ENCODE measurements around the gene GPC1. TPM values are rescaled to one million over a fixed set of nuclear protein-coding genes. Genes with fewer than 3 reads are reported as not detected.

GPC1 gene
- polyA plus RNA-seq, 1 of the 3 experiments (the other 2 are of a cell fraction), result 65.5 TPM

DNA sequence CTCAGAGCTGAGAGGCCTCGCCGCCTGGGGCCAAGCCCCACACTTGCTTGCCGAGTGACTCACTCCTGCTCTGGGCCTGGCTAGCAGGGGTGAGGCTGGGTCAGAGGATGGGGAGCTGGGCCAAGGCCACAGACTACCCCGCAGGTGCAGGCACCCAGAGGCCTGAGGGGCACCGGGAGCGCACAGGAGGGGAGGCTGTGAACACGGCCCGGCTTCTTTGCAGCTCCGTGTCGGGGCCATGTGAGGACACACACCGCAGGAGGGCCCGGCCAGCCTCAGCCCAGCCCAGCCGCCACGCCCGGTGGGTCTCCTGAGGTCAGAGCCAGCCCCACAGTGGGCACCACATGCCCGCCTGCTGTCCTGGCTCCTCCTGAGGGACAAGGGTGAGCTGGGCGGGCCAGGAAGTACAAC, 8.4 kb downstream of the GPC1 start:
- Histone ChIP-seq H3K4me1 (ENCODE audit: control insufficient read depth in 1 of 2, insufficient read depth in 2 of 2, low read depth in 1 of 2, low read length in 1 of 2) (no peaks in the 10 kb centered on the region), H3K27ac (ENCODE audit: low read depth in 2 of 2, low read length in 1 of 2) (no peak overlapping the region), H3K27me3 (ENCODE audit: insufficient read depth) (no peaks in the 10 kb centered on the region), H3K79me2 (ENCODE audit: insufficient read depth) (peaks cover 23% of the 10 kb centered on the region), H3K9me3 (no peaks in the 10 kb centered on the region), H3K9me2 (no peaks in the 10 kb centered on the region), H3K4me2 (no peak overlapping the region), H3K36me3 (replicated peaks in 1 of 2; ENCODE audit: control insufficient read depth in 1 of 2, insufficient read depth in 2 of 2, low read length in 1 of 2) (no peaks in the 10 kb centered on the region), H4K20me1 (ENCODE audit: insufficient read depth) (peaks cover 77% of the 10 kb centered on the region), H2AFZ (ENCODE audit: low read depth) (no peak overlapping the region), H3F3A (replicated peaks; ENCODE audit: insufficient read depth) (no peaks in the 10 kb centered on the region), H3K9ac (no peak overlapping the region), H3K4me3 (ENCODE audit: low read depth in 2 of 2, low read length in 1 of 2) (no peak overlapping the region)
- WGBS (ENCODE audit: low lambda C conversion rate), result 83% methylated on average over 2 of the region's 17 CpGs
- ChIA-PET CTCF (interaction anchor here (1.0 to 1.4 kb wide), 3 partner anchors 211 to 295 kb away, joined by 3 to 5 read pairs (median 3); no protein-coding TSS in a partner anchor), POLR2A (no interaction called here)
- no peak for DNase-seq
- TF ChIP-seq CTCF (IDR thresholded peaks at IDR 0.05) (no peak), TEAD4 (IDR thresholded peaks at IDR 0.05; ENCODE audit: borderline replicate concordance, insufficient read depth) (no peak), GABPA (IDR thresholded peaks at IDR 0.05; ENCODE audit: low read depth) (no peak), FOXJ3 (CRISPR knock-in tag; IDR thresholded peaks at IDR 0.05) (no peak), RCOR1 (IDR thresholded peaks at IDR 0.05; ENCODE audit: low read length) (no peak), POLR2AphosphoS5 (IDR thresholded peaks at IDR 0.05; ENCODE audit: low read depth, low read length) (no peak), NRF1 (IDR thresholded peaks at IDR 0.05; ENCODE audit: low read depth, low read length) (no peak), PBX3 (IDR thresholded peaks at IDR 0.05) (no peak), EP300 (IDR thresholded peaks at IDR 0.05; ENCODE audit: borderline replicate concordance in 1 of 2, low read depth in 1 of 2, low read length in 1 of 2) (no peak), MEF2A (IDR thresholded peaks at IDR 0.05; ENCODE audit: borderline replicate concordance, low read depth) (no peak), CHD2 (IDR thresholded peaks at IDR 0.05; ENCODE audit: low read length, partially characterized antibody) (no peak), RAD21 (IDR thresholded peaks at IDR 0.05; ENCODE audit: low read length) (no peak), TCF12 (IDR thresholded peaks at IDR 0.05) (no peak), GATA2 (CRISPR knock-in tag; IDR thresholded peaks at IDR 0.05) (no peak), FOSL2 (IDR thresholded peaks at IDR 0.05; ENCODE audit: borderline replicate concordance, low read depth) (no peak)
- TF ChIP-seq, protein P1, sequence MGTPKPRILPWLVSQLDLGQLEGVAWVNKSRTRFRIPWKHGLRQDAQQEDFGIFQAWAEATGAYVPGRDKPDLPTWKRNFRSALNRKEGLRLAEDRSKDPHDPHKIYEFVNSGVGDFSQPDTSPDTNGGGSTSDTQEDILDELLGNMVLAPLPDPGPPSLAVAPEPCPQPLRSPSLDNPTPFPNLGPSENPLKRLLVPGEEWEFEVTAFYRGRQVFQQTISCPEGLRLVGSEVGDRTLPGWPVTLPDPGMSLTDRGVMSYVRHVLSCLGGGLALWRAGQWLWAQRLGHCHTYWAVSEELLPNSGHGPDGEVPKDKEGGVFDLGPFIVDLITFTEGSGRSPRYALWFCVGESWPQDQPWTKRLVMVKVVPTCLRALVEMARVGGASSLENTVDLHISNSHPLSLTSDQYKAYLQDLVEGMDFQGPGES (IDR thresholded peaks at IDR 0.05; ENCODE audit: low read depth, low read length), result no peak

Measured in SK-N-SH (cell line).